Endometrial microvascular endothelial cells (primary cell): ENCODE measurements around the gene THRA. TPM values are rescaled to one million over a fixed set of nuclear protein-coding genes. Genes with fewer than 3 reads are reported as not detected.

Source experiments
- in situ Hi-C: cut with HindIII; loops from 2 replicates; pipeline ENCODE4 v1.10.0; 2017; ENCODE audit warnings: low sequenced_read_pairs, low pct_unique_long_range_greater_than_20kb; ENCODE audit errors: inconsistent ontology term
- total RNA-seq: library from RNA; depleted of rRNA; stranded (reverse); fragments of >200 nt; gene quantifications from one replicate; pipeline ENCODE4 v1.2.3, GENCODE V29; 2015; ENCODE audit errors: inconsistent ontology term

Gene THRA
- total RNA-seq, 1 donor from 2014 or later: 17.8 TPM

- in situ Hi-C loops: no loop called here
Observed at GRCh38 chr17:40061609-40062038, 1.1 kb upstream of the THRA start.

GRCh38 chr17:40063187-40063771 lies 514 bp downstream of the THRA start:
- in situ Hi-C loops: no loop called here

- in situ Hi-C loops: no loop called here
Observed at GRCh38 chr17:40063901-40064531, 1.3 kb downstream of the THRA start.

- in situ Hi-C loops: no loop called here
Observed at GRCh38 chr17:40064971-40065768, 2.4 kb downstream of the THRA start.

- in situ Hi-C loops: no loop called here
Observed at GRCh38 chr17:40065769-40066510, 3.2 kb downstream of the THRA start.

GRCh38 chr17:40067710-40068109 lies 4.9 kb downstream of the THRA start:
- in situ Hi-C loops: no loop called here

GRCh38 chr17:40068129-40068581 lies 5.4 kb downstream of the THRA start:
- in situ Hi-C loops: no loop called here

GRCh38 chr17:40068584-40068916 lies 5.8 kb downstream of the THRA start:
- in situ Hi-C loops: no loop called here

- in situ Hi-C loops: no loop called here
Observed at GRCh38 chr17:40068917-40069750, 6.4 kb downstream of the THRA start.

- in situ Hi-C loops: no loop called here
Observed at GRCh38 chr17:40069751-40070708, 7.3 kb downstream of the THRA start.

- in situ Hi-C loops: no loop called here
Observed at GRCh38 chr17:40070709-40071312, 8.0 kb downstream of the THRA start.

- in situ Hi-C loops: no loop called here
Observed at GRCh38 chr17:40071313-40072039, 8.7 kb downstream of the THRA start.

- in situ Hi-C loops: no loop called here
Observed at GRCh38 chr17:40072040-40072734, 9.4 kb downstream of the THRA start.

- in situ Hi-C loops: no loop called here
Observed at GRCh38 chr17:40072735-40073346, 10.1 kb downstream of the THRA start.

GRCh38 chr17:40073454-40074174 lies 10.8 kb downstream of the THRA start:
- in situ Hi-C loops: no loop called here
